Stimulated activated CD4-positive, alpha-beta T cell treated with anti-CD3 and anti-CD28 coated beads, Interleukin-1b, Interleukin-23, amount 100 ng/mL, for 1 hour (primary cell): ENCODE measurements around the gene SEL1L2.

Experiments
- DNase-seq, 2 donors: peaks; one replicate each; pipeline ENCODE4 v3.0.0-alpha.2; 2020; ENCODE audit warnings: low read depth in 2 of 2

Gene SEL1L2

GRCh38 chr20:13930281-13930680 is 60.1 kb downstream of the SEL1L2 start:
- DNase-seq = no peak

- DNase-seq = no peak
These were observed 60.6 kb downstream of the SEL1L2 start for GRCh38 chr20:13929836-13930235.

- no peak for DNase-seq
These were observed 61.5 kb downstream of the SEL1L2 start for GRCh38 chr20:13928901-13929300.

GRCh38 chr20:13927171-13927570 is 63.2 kb downstream of the SEL1L2 start:
- DNase-seq = no peak

GRCh38 chr20:13922241-13922640 is 68.2 kb downstream of the SEL1L2 start:
- no peak for DNase-seq

- DNase-seq = no peak
These were observed 75.1 kb downstream of the SEL1L2 start for GRCh38 chr20:13915284-13915683.

GRCh38 chr20:13913572-13913971 is 76.8 kb downstream of the SEL1L2 start:
- no peak for DNase-seq

GRCh38 chr20:13913131-13913530 is 77.3 kb downstream of the SEL1L2 start:
- DNase-seq = no peak

- no peak for DNase-seq
These were observed 79.9 kb downstream of the SEL1L2 start for GRCh38 chr20:13910492-13910891.

- no peak for DNase-seq
These were observed 81.3 kb downstream of the SEL1L2 start for GRCh38 chr20:13909067-13909466.

- no peak for DNase-seq
These were observed 85.6 kb downstream of the SEL1L2 start for GRCh38 chr20:13904766-13905165.

GRCh38 chr20:13900496-13900895 is 89.9 kb downstream of the SEL1L2 start:
- DNase-seq = no peak

- no peak for DNase-seq
These were observed 92.3 kb downstream of the SEL1L2 start for GRCh38 chr20:13898012-13898612.

GRCh38 chr20:13891575-13891974 is 98.8 kb downstream of the SEL1L2 start:
- no peak for DNase-seq

- DNase-seq = no peak
These were observed 105.6 kb downstream of the SEL1L2 start for GRCh38 chr20:13884803-13885202.

GRCh38 chr20:13883425-13883824 is 107.0 kb downstream of the SEL1L2 start:
- no peak for DNase-seq

GRCh38 chr20:13878566-13878965 is 111.8 kb downstream of the SEL1L2 start:
- no peak for DNase-seq

- DNase-seq = no peak
These were observed 112.6 kb downstream of the SEL1L2 start for GRCh38 chr20:13877793-13878192.

- no peak for DNase-seq
These were observed 115.1 kb downstream of the SEL1L2 start for GRCh38 chr20:13875265-13875811.

GRCh38 chr20:13874394-13875157 is 115.8 kb downstream of the SEL1L2 start:
- no peak for DNase-seq

GRCh38 chr20:13873831-13874230 is 116.6 kb downstream of the SEL1L2 start:
- no peak for DNase-seq

GRCh38 chr20:13870170-13870748 is 120.2 kb downstream of the SEL1L2 start:
- no peak for DNase-seq

GRCh38 chr20:13868331-13868730 is 122.1 kb downstream of the SEL1L2 start:
- no peak for DNase-seq
